Esophagus squamous epithelium (tissue), 4 donors: Measurements from ENCODE around the gene IRF9.

ENCODE experiments used
- POLR2A ChIP-seq, 4 donors: fragments of 450-650 bp; IDR thresholded peaks; one replicate each; pipeline ENCODE4 v1.6.1; 2017; ENCODE audit warnings: antibody characterized with exemption in 4 of 4, mild to moderate bottlenecking in 4 of 4, moderate library complexity in 3 of 4
- TF ChIP-seq, protein P1 (sequence below), 6 experiments: fragments of 450-650 bp in 4 of 6; fragments of 200-600 bp in 2 of 6; sonication (generic) in 2 of 6; IDR thresholded peaks; one replicate each; pipeline ENCODE4 v1.5.1; 2016 to 2019; ENCODE audit warnings: antibody characterized with exemption in 6 of 6, mild to moderate bottlenecking in 4 of 6, moderate library complexity in 4 of 6

DNA sequence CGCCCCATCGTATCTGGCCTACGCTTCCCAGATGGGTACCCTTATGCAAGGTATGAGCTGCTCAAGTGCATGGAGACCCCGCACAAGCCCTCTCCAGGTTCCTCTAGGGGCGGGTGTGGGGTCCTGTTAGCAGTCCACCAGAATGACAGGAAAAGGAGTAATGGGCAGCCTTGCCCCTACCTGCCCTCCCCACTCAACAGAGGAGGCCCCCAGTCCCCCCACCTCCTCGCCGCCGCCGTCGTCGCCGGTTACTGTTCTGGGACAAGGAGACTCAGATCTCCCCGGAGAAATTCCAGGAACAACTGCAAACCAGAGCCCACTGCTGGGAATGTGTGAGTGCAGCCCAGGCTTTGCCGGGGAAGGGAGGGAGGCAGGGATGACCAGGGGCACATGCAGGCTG lies 16.8 kb downstream of the IRF9 start:
- TF ChIP-seq POLR2A (IDR thresholded peaks at IDR 0.05) = no peak
- TF ChIP-seq, protein P1, sequence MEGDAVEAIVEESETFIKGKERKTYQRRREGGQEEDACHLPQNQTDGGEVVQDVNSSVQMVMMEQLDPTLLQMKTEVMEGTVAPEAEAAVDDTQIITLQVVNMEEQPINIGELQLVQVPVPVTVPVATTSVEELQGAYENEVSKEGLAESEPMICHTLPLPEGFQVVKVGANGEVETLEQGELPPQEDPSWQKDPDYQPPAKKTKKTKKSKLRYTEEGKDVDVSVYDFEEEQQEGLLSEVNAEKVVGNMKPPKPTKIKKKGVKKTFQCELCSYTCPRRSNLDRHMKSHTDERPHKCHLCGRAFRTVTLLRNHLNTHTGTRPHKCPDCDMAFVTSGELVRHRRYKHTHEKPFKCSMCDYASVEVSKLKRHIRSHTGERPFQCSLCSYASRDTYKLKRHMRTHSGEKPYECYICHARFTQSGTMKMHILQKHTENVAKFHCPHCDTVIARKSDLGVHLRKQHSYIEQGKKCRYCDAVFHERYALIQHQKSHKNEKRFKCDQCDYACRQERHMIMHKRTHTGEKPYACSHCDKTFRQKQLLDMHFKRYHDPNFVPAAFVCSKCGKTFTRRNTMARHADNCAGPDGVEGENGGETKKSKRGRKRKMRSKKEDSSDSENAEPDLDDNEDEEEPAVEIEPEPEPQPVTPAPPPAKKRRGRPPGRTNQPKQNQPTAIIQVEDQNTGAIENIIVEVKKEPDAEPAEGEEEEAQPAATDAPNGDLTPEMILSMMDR (IDR thresholded peaks at IDR 0.05) = no peak
